ENCODE measurements around the gene FREY1. TPM values are rescaled to one million over a fixed set of nuclear protein-coding genes. Genes with fewer than 3 reads are reported as not detected.

The FREY1 gene
- total and polyA plus RNA-seq, 2 of the 13 experiments (the other 11 are each of a cell fraction or from before 2014, with no cell fraction given), result 0.44 to 0.73 TPM

DNA sequence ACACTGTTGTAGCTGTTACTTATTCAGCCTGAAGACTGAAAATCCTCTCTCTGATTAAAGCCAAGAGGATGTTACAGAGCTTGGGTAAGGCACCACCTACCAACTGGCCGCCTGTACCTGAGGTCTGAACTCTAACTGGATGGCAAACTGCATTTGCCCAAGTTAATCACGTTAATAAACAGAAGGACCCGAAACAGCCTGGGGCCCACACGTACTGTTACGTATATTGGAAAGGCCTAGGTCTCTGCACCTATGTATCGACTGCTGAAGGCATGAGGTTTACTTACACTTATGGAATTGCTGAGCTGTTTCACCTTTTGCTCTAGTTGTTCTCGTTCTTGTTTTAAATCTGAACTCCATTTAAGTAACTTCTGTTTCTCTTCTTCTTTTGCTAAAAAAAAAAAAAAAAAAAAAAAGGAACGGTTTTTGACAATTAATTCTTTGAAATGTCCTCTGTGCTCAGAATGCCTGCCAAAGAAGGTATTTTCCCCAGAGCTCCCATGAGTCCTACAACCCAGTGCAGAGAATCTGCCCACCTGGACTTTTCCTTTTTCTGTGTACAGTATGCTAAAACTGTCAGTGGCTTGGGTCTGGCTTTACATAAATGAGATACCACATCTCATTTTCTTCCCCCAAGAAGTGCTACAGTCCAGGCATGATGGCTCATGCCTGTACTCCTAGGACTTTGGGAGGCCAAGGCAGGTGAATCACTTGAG, 28.4 kb upstream of the FREY1 start (continued):
- TF ChIP-seq ZXDC (CRISPR knock-in tag; IDR thresholded peaks at IDR 0.05), result no peak

DNA sequence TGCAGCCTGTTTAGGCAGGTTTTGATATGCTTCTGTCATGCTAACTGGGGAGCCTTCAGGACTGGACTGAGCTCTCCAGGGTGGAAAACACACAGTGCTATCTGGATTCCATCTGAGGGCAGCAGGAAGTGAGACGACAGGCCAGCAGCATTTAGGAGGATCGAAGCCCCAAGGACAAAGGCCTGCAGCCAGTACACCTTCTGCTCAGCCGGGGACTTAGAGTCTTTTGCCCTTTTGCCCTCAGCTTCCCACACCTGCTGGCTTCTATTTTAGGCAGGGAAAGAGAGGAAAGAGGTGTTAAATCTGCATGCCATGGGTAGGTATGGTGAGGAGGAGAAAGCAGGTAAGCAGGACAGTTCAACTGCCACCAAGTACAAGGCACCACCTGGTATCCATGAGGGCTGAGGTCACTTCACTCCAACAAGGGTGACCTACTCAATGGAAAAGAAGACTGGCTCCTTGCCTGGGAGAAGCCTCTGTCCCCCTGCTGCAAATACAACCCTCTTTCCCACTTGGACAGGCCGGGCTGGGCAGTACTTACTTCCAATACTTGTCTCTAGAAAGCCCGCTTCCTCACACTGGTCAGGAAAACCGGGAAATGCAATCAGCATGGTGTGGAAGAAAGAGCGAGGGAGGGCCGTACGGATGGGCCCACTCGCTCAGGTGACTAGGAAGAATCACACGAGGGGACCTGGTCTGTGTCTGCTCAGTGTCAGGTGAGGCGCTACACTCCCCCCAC, 27.7 kb upstream of the FREY1 start:
- FAIRE-seq, result no peak
- H2AFZ ChIP-seq (ENCODE audit: low read length), result no peak overlapping the region
- no TSS peak for BruUV-seq (replicated peaks)
- ChIA-PET CTCF (ENCODE audit: low intra/inter-chr PET ratio, low total read pairs) (no interaction called here), POLR2A (no interaction called here)
- no peaks in the 10 kb centered on the region for H3K27me3 ChIP-seq (ENCODE audit: control insufficient read depth in 1 of 2, insufficient read depth in 2 of 2, low read length in 2 of 2)
- no peaks in the 10 kb centered on the region for H4K20me1 ChIP-seq (ENCODE audit: insufficient read depth, low read length)
- H3K36me3 ChIP-seq (replicated peaks in 1 of 2; ENCODE audit: control insufficient read depth in 1 of 2, insufficient read depth in 2 of 2, low read length in 2 of 2), result peaks cover 9 to 34% of the 10 kb centered on the region in 2 experiments; a peak in 4 of 5 replicates
- DNase-seq (ENCODE audit: low spot score), result no peak
- peak; percentile 72 for ATAC-seq
- H3K9ac ChIP-seq (ENCODE audit: insufficient read depth, low read depth, low read length), result no peak overlapping the region
- WGBS (ENCODE audit: low lambda C conversion rate), result 72% methylated on average over 12 of the region's 12 CpGs
- H3K9me3 ChIP-seq (ENCODE audit: low read length), result no peaks in the 10 kb centered on the region
- no peak overlapping the region for H3K4me2 ChIP-seq (ENCODE audit: low read depth, low read length)
- TF ChIP-seq PHF21A (CRISPR knock-in tag; IDR thresholded peaks at IDR 0.05) (0 out of 2 replicates have a peak, but pooled peaks have one; percentile 17), RORA (CRISPR knock-in tag; IDR thresholded peaks at IDR 0.05) (no peak)
- in situ Hi-C loops (cut with HindIII; ENCODE audit: extremely low pct_ligation_motif_present, low pct_unique_long_range_greater_than_20kb), result no loop called here
- no peak overlapping the region for H3K4me3 ChIP-seq (replicated peaks in 1 of 3; ENCODE audit: insufficient read depth in 1 of 3, low read depth in 2 of 3, low read length in 3 of 3)
- no peaks in the 10 kb centered on the region for H3K79me2 ChIP-seq (ENCODE audit: insufficient read depth, low read length)
- H3K27ac ChIP-seq (ENCODE audit: extremely low read length, insufficient read depth, low read length), result peak overlapping the region; percentile 42
- intact Hi-C loops (cut with micrococcal nuclease; ENCODE audit: unreplicated experiment), result no loop called here
- H3K4me1 ChIP-seq (ENCODE audit: insufficient read depth, low read length), result peaks cover 16% of the 10 kb centered on the region
